Keratinocyte (primary cell): ENCODE measurements around the gene PARP11. TPM values are rescaled to one million over a fixed set of nuclear protein-coding genes. Genes with fewer than 3 reads are reported as not detected.

Experiments
- DNase-seq: peaks from one replicate; pipeline ENCODE4 v3.0.0-alpha.2; 2011; ENCODE audit warnings: low read depth, missing footprints, low spot score
- FAIRE-seq: peaks from 2 replicates; lab custom pipeline; 2011; peaks lifted over from hg19 to GRCh38; lab: Jason Lieb, UNC
- H2AFZ ChIP-seq: 2 replicates; pipeline ENCODE4 v1.6.0; 2012; ENCODE audit warnings: low read length, control low read depth, inconsistent platforms; ENCODE audit not compliant: control insufficient read depth
- H3K27ac ChIP-seq: 2 replicates; pipeline ENCODE4 v1.5.1; 2011; ENCODE audit warnings: low read length; ENCODE audit not compliant: control insufficient read depth, insufficient read depth
- H3K27me3 ChIP-seq: 3 replicates; pipeline ENCODE4 v1.6.0; 2011; ENCODE audit warnings: low read length; ENCODE audit not compliant: control insufficient read depth, insufficient read depth; ENCODE audit errors: extremely low read depth
- H3K36me3 ChIP-seq, 2 experiments: 2 replicates in 1 of 2; 3 replicates in 1 of 2; pipeline ENCODE4 v1.5.1; 2011; ENCODE audit warnings: low read length in 2 of 2, mild to moderate bottlenecking in 1 of 2; ENCODE audit not compliant: control insufficient read depth in 2 of 2, insufficient read depth in 2 of 2; ENCODE audit errors: extremely low read depth in 1 of 2
- H3K4me1 ChIP-seq: 3 replicates; pipeline ENCODE4 v1.5.1; 2011; ENCODE audit warnings: low read length; ENCODE audit not compliant: control insufficient read depth, insufficient read depth; ENCODE audit errors: extremely low read depth
- H3K4me2 ChIP-seq: 3 replicates; pipeline ENCODE4 v1.6.0; 2011; ENCODE audit warnings: low read depth, low read length; ENCODE audit not compliant: control insufficient read depth, insufficient read depth; ENCODE audit errors: extremely low read depth
- H3K4me3 ChIP-seq, 3 experiments: fragments of 200-600 bp in 1 of 3; sonication (generic) in 1 of 3; 2 replicates in 2 of 3; 3 replicates in 1 of 3; pipeline ENCODE4 v1.5.1; 2011 to 2016; ENCODE audit warnings: low read length in 3 of 3, mild to moderate bottlenecking in 3 of 3, control low read depth in 2 of 3, inconsistent platforms in 1 of 3, low read depth in 1 of 3, mixed read lengths in 1 of 3, mixed run types in 1 of 3, moderate library complexity in 1 of 3; ENCODE audit not compliant: control insufficient read depth in 2 of 3, insufficient read depth in 2 of 3; ENCODE audit errors: extremely low read depth in 1 of 3
- H3K79me2 ChIP-seq: 2 replicates; pipeline ENCODE4 v1.6.0; 2012; ENCODE audit warnings: low read length; ENCODE audit not compliant: control insufficient read depth, insufficient read depth
- H3K9ac ChIP-seq: 3 replicates; pipeline ENCODE4 v1.6.0; 2011; ENCODE audit warnings: low read length; ENCODE audit not compliant: control insufficient read depth, insufficient read depth; ENCODE audit errors: extremely low read depth
- H3K9me1 ChIP-seq: 3 replicates; pipeline ENCODE4 v1.6.0; 2011; ENCODE audit warnings: low read length; ENCODE audit not compliant: control insufficient read depth, insufficient read depth; ENCODE audit errors: extremely low read depth
- H3K9me3 ChIP-seq: 2 replicates; pipeline ENCODE4 v1.5.1; 2012; ENCODE audit warnings: low read depth, low read length; ENCODE audit not compliant: control insufficient read depth
- H4K20me1 ChIP-seq: 3 replicates; pipeline ENCODE4 v1.6.0; 2011; ENCODE audit warnings: low read length; ENCODE audit not compliant: control insufficient read depth, insufficient read depth; ENCODE audit errors: extremely low read depth
- EZH2 ChIP-seq: IDR thresholded peaks from one replicate; pipeline ENCODE4 v1.6.1; 2012; ENCODE audit warnings: inconsistent platforms, mild to moderate bottlenecking, low read length, moderate library complexity
- dilution Hi-C: fragments of 300-500 bp; cut with MboI; formaldehyde crosslinking; loops from one replicate; pipeline ENCODE4 v1.7.0; 2020; ENCODE audit warnings: low sequenced_read_pairs; ENCODE audit not compliant: extremely low pct_ligation_motif_present
- polyA plus RNA-seq, 5 experiments: library from polyadenylated mRNA; depleted of rRNA in 3 of 5; stranded (reverse) in 3 of 5; stranded (forward) in 1 of 5; unstranded in 1 of 5; fragments of >200 nt; gene quantifications; 1 replicate in 1 of 5; 2 replicates in 3 of 5; 3 replicates in 1 of 5; pipeline versions ENCODE4 v1.2.1 to v1.2.3, GENCODE V29; 2011 to 2012; ENCODE audit warnings: missing spikeins in 2 of 5, low read depth in 1 of 5, low replicate concordance in 1 of 5
- TF ChIP-seq, protein P1 (sequence below), 3 experiments: IDR thresholded peaks in 1 of 3; conservative IDR thresholded peaks in 1 of 3; optimal IDR thresholded peaks in 1 of 3; 2 replicates in 2 of 3; 3 replicates in 1 of 3; pipeline versions ENCODE3 to v1.5.1; 2011; ENCODE audit warnings: low read length in 3 of 3, mild to moderate bottlenecking in 3 of 3, moderate library complexity in 2 of 3, control low read depth in 1 of 3, inconsistent platforms in 1 of 3; ENCODE audit not compliant: insufficient read depth in 2 of 3; ENCODE audit errors: extremely low read depth in 1 of 3

The PARP11 gene
- polyA plus RNA-seq, 1 donor (not counting 4 experiments of a cell fraction or from before 2014, with no cell fraction given), result 5.4 TPM

DNA sequence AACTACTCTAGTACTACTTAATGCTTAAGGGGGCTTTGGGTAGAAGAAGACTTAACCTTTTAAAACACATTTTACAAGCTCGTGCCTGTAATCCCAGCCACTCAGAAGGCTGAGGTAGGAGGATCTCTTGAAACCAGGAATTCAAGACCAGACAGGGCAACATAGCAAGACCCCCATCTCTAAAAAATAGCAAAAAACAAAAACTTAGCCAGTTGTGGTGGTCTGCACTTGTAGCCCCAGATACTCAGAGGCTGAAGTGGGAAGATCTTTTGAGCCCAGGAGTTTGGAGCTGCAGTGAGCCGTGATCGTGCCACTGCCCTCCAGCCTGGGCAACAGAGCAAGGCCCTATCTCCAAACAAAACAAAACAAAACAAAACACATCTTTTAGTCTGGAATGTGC, 39.7 kb upstream of the PARP11 start:
- H3K36me3 ChIP-seq, result no peaks in the 10 kb centered on the region
- TF ChIP-seq, protein P1, sequence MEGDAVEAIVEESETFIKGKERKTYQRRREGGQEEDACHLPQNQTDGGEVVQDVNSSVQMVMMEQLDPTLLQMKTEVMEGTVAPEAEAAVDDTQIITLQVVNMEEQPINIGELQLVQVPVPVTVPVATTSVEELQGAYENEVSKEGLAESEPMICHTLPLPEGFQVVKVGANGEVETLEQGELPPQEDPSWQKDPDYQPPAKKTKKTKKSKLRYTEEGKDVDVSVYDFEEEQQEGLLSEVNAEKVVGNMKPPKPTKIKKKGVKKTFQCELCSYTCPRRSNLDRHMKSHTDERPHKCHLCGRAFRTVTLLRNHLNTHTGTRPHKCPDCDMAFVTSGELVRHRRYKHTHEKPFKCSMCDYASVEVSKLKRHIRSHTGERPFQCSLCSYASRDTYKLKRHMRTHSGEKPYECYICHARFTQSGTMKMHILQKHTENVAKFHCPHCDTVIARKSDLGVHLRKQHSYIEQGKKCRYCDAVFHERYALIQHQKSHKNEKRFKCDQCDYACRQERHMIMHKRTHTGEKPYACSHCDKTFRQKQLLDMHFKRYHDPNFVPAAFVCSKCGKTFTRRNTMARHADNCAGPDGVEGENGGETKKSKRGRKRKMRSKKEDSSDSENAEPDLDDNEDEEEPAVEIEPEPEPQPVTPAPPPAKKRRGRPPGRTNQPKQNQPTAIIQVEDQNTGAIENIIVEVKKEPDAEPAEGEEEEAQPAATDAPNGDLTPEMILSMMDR (optimal IDR thresholded peaks at IDR 0.05 in 1 of 3, IDR thresholded peaks at IDR 0.05 in 1 of 3, conservative IDR thresholded peaks at IDR 0.05 in 1 of 3; ENCODE audit: extremely low read depth in 1 of 3, insufficient read depth in 2 of 3, low read length in 3 of 3), result no peak
- TF ChIP-seq EZH2, result no peak
- H3K27ac ChIP-seq, result no peak overlapping the region
- DNase-seq (no peak), FAIRE-seq (no peak)
- no peaks in the 10 kb centered on the region for H3K4me1 ChIP-seq
- H3K27me3 ChIP-seq, result no peaks in the 10 kb centered on the region
- H3K9me3 ChIP-seq, result no peaks in the 10 kb centered on the region
- no peak overlapping the region for H3K9ac ChIP-seq
- no peak overlapping the region for H3K4me2 ChIP-seq
- H3K79me2 ChIP-seq, result no peaks in the 10 kb centered on the region
- no peak overlapping the region for H2AFZ ChIP-seq
- dilution Hi-C loops, result no loop called here
- H3K4me3 ChIP-seq, result no peak overlapping the region
- no peaks in the 10 kb centered on the region for H3K9me1 ChIP-seq
- H4K20me1 ChIP-seq, result no peaks in the 10 kb centered on the region

DNA sequence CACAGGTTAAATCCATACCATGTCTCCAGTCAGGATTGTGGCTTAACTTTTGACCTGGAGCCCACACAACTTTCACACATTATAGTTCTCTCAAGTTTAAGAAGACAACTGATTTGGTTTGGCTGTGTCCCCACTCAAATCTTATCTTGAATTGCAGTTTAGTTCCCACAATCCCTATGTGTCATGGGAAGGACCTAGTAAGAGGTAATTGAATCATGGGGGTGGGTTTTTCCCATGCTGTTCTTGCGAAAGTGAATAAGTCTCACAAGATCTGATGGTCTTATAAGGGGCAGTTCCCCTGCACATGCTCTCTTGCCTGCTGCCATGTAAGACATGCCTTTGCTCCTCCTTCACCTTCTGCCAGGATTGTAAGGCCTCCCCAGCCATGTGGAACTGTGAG, 38.2 kb upstream of the PARP11 start:
- TF ChIP-seq, protein P1 (optimal IDR thresholded peaks at IDR 0.05 in 1 of 3, IDR thresholded peaks at IDR 0.05 in 1 of 3, conservative IDR thresholded peaks at IDR 0.05 in 1 of 3; ENCODE audit: extremely low read depth in 1 of 3, insufficient read depth in 2 of 3, low read length in 3 of 3), result no peak
- TF ChIP-seq EZH2, result no peak
- H3K4me1 ChIP-seq, result no peaks in the 10 kb centered on the region
- H3K9me1 ChIP-seq, result no peaks in the 10 kb centered on the region
- no peak overlapping the region for H2AFZ ChIP-seq
- H3K4me2 ChIP-seq, result no peak overlapping the region
- no peak for FAIRE-seq
- no peak overlapping the region for H3K9ac ChIP-seq
- H3K36me3 ChIP-seq, result no peaks in the 10 kb centered on the region
- no peaks in the 10 kb centered on the region for H4K20me1 ChIP-seq
- no peaks in the 10 kb centered on the region for H3K27me3 ChIP-seq
- dilution Hi-C loops, result no loop called here
- no peak overlapping the region for H3K4me3 ChIP-seq
- no peaks in the 10 kb centered on the region for H3K79me2 ChIP-seq
- DNase-seq, result no peak
- H3K9me3 ChIP-seq, result no peaks in the 10 kb centered on the region
- H3K27ac ChIP-seq, result no peak overlapping the region
